CD4-positive, alpha-beta T cell treated with Interleukin-17A for 4 hours (primary cell): ENCODE data around the gene NT5DC3.

ENCODE experiments used
- DNase-seq: peaks from one replicate; pipeline ENCODE4 v3.0.0-alpha.2; 2020; ENCODE audit warnings: mixed read lengths

The NT5DC3 gene

GRCh38 chr12:103743788-103744187 lies 97.2 kb downstream of the NT5DC3 start:
- no peak for DNase-seq

DNA sequence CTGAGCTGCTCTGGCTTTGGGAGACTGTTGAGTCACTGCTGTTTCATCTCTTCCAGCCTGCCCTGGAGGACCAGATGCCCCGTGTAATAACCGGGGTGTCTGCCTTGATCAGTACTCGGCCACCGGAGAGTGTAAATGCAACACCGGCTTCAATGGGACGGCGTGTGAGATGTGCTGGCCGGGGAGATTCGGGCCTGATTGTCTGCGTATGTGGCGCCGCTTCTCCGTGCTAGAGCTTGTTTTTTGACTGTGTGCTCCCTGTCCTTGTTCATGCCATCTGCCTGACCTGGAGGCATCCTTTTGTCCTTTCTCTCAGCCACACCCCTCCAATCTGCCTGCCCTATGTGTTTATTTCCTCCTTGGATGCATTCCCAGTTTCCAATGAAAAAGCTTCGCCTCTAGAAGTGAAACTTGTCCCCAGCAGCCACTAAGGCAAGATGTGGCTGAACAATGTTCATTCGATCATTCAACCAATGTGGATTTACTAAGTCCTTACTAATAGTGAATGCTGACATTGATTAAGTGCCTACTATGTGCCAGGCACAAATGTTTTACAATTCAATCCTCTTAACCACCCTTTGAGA lies 98.6 kb downstream of the NT5DC3 start:
- DNase-seq: no peak

DNA sequence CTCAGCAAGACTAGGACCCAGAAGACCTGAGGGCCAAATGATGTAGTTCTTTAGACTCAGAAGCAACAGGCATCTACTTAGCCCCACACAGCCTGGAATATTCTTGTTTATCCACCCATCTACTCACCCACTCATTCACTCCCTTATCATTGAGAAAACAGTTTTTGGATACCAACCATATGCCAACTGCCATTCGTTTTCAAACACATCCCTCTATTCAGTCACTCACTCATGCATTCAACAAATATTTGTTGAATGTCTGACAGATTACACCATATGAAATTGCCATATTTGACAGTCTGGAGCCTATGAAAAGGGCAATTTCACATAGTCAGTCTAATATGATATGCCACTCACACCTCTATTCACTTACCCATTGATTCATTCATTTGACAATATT lies 103.2 kb downstream of the NT5DC3 start:
- no peak for DNase-seq

GRCh38 chr12:103736572-103736971 lies 104.5 kb downstream of the NT5DC3 start:
- DNase-seq: no peak

- no peak for DNase-seq
Observed at GRCh38 chr12:103735291-103735690, 105.7 kb downstream of the NT5DC3 start.

- DNase-seq: no peak
Observed at GRCh38 chr12:103734863-103735262, 106.2 kb downstream of the NT5DC3 start.

GRCh38 chr12:103731539-103731938 lies 109.5 kb downstream of the NT5DC3 start:
- DNase-seq: no peak

- no peak for DNase-seq
Observed at GRCh38 chr12:103729499-103729898, 111.5 kb downstream of the NT5DC3 start.

- DNase-seq: no peak
Observed at GRCh38 chr12:103728323-103728722, 112.7 kb downstream of the NT5DC3 start.

GRCh38 chr12:103727638-103728037 lies 113.4 kb downstream of the NT5DC3 start:
- no peak for DNase-seq

GRCh38 chr12:103725398-103725797 lies 115.6 kb downstream of the NT5DC3 start:
- no peak for DNase-seq
